HCEC 1CT (cell line): ENCODE data around the gene OSBPL1A.

Experiments used
- DNase-seq: peaks from one replicate; pipeline ENCODE4 v3.0.0-alpha.2; 2017

OSBPL1A gene

GRCh38 chr18:24397694-24398368, at the start of gene OSBPL1A:
Gene OSBPL1A, minus strand, starts transcription at chr18:24397824. Its CDS starts 20,291 bp downstream, at chr18:24377533.
- peak; percentile 89 for DNase-seq

- DNase-seq: peak; percentile 17
Measured at GRCh38 chr18:24446953-24447538, 49.4 kb upstream of the OSBPL1A start.

GRCh38 chr18:24446453-24446852, 48.8 kb upstream of the OSBPL1A start:
- no peak for DNase-seq

- no peak for DNase-seq
Measured at GRCh38 chr18:24443870-24444269, 46.2 kb upstream of the OSBPL1A start.

DNA sequence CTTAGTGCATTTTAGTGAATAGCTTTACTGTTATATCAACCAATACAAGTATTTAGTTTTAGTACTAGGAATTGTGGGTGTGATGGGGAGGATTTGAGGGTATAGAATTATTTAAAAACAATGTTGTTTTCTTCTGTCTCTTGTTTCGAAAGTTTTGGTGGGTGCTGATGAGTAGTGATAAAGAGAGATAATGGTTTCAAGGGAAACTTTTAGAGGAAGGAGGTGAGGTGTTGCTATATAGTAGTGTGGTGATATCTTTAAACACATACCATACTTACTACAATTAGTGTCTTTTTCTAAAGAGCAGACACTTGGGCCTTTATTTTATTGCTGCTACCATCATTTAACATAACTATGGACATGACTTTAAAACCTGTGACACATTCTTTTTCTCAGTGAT, 39.3 kb upstream of the OSBPL1A start:
- DNase-seq: no peak

- DNase-seq: no peak
Measured at GRCh38 chr18:24432618-24433017, 35.0 kb upstream of the OSBPL1A start.

DNA sequence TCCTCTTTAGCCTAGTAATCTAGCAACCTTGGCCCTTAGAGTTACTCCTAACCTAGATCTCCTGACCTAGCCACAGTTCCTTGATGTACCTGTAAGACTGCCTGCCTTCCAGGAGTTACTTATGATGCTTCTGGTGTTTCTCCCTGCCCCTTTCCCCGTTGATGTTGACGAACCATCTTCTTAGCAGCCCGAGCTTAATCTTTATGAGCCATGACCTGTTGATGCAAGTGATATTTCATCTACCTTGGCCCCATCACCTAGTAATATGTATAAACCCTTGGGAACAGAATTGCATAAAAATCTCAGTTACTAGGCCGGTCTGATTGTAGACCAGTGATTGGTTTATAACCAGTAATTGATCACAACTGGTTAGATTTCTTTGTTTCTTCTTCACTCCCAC, 31.6 kb upstream of the OSBPL1A start:
- DNase-seq: no peak

DNA sequence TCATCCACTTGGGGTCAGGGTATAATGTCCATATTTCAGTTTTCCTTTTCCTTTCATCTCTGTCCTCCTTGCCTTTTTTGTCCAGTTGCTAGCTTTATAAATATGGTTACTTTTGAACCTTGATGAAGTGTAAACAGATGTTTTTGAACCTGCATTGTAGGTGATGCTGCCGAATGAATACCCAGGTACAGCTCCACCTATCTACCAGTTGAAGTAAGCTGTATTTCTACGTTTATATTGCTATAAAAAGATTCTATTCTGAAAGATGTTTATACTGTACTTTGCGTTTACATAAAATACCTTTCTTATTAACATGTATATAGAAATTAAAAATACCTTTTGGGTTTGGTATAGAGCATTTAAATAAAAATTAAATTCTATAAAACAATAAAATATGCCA, 31.1 kb upstream of the OSBPL1A start:
- no peak for DNase-seq

GRCh38 chr18:24427484-24427883, 29.9 kb upstream of the OSBPL1A start:
- peak; percentile 42 for DNase-seq

- peak; percentile 87 for DNase-seq
Measured at GRCh38 chr18:24426398-24427294, 29.0 kb upstream of the OSBPL1A start, which contains the start of gene IMPACT. Gene IMPACT, plus strand, starts transcription at chr18:24426670. Its CDS starts 87 bp downstream, at chr18:24426757.

- no peak for DNase-seq
Measured at GRCh38 chr18:24426073-24426397, 28.4 kb upstream of the OSBPL1A start.

DNA sequence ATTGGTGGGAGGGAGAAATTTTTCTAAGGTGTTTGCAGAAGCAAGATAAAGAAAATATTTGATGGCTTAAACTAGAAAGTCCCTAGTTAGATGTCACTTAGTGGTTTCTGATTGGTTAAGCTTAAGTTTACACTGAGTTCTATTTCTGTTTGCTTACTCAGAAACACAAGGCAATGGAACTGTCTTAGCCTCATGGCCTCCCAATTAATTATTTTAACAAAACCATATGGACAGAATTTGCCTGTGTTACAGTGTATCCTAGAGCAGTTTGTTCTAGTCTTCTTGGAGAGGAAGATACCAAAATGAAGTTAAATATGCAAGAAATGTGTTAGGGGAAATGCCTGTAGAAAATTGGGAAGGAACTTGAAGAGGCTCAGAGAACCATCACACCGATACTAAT, 24.2 kb upstream of the OSBPL1A start:
- no peak for DNase-seq

GRCh38 chr18:24420551-24420950, 22.9 kb upstream of the OSBPL1A start:
- no peak for DNase-seq

- no peak for DNase-seq
Measured at GRCh38 chr18:24417480-24417879, 19.9 kb upstream of the OSBPL1A start.

GRCh38 chr18:24414349-24415003, 16.9 kb upstream of the OSBPL1A start:
- DNase-seq: no peak

GRCh38 chr18:24413148-24413547, 15.5 kb upstream of the OSBPL1A start:
- no peak for DNase-seq

- no peak for DNase-seq
Measured at GRCh38 chr18:24408496-24408895, 10.9 kb upstream of the OSBPL1A start.

DNA sequence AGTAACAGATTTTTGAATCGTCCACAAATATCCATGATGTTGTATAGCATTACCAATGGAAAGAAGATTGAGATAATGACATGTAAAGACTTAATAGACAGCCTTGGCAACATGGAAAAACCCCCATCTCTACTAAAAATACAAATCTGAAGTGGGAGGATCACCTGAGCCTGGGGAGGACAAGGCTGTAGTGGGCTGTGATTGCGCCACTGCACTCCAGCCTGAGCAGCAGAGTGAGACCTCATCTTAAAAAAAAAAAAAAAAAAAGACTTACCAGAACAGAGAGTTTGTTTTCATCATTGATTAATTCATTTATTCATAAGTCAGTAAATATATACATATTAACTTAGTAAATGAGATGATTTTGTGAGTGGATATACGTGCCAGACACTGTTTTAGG, 7.0 kb upstream of the OSBPL1A start:
- DNase-seq: no peak

GRCh38 chr18:24403076-24403475, 5.5 kb upstream of the OSBPL1A start:
- DNase-seq: no peak

DNA sequence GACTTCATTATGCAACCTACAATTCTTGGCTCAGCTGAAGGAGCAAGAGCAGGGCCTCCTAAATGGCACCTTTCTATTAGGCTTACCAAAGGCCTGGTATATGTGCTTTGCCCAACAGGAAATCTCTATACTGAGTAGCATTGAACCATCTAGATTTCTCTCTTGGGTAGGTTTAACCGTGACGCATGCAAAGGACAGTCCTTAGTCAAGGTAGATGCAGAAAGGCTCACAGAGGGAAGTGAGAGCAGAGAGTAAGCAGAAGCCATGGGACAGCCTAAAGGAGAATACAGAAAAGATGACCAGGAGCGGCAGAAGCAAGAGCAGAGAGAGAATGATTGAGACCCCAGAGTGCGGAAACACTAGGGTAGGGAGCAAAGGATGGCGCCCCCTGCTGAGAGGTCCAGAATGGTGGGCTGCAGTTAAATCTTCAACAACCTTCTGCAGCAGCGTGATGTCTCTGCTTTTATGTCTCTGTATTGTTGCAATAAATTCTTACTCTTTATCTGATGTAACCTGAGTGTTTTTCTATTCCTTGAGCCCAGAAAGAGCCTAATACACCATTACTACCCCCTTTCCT, 4.7 kb upstream of the OSBPL1A start:
- no peak for DNase-seq

GRCh38 chr18:24400587-24400986, 3.0 kb upstream of the OSBPL1A start:
- no peak for DNase-seq

GRCh38 chr18:24398540-24398939, 916 bp upstream of the OSBPL1A start:
- peak; percentile 68 for DNase-seq

DNA sequence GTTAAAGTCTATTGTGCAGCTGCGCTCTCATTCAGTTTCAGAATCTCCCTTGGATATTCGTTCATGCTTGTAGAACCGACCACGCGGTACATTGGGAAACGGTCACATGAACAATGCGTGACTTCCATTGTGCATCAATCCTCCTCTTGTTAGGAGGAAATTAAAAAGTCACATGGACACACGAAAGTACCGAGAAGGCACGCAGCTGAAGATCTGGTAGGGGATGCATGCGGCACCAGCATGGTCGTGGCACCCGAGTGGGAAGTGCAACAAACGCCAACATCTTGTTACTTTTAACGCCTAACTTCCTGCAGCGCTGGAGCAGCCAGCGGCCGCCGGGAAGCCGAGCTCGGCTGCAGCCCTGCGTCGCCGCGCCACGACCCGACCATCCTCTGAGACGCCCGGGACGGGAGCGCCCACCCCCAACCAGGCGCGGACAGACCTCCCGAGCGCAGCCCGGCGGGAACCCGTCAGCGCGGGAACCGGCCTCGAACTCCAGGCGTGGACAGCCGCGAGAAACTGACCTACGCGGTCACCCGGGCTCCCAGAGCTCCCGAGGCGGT, 412 bp downstream of the OSBPL1A start:
- peak; percentile 74 for DNase-seq
